WTC11 (cell line): Measurements from ENCODE around the gene EFS. TPM values are rescaled to one million over a fixed set of nuclear protein-coding genes. Genes with fewer than 3 reads are reported as not detected.

Experiments used
- ATAC-seq: fragments of 200-7000 bp; cut with Tn5 transposase; 2 replicates; pipeline ENCODE4 v1.10.0; 2021; ENCODE audit warnings: mild to moderate bottlenecking, moderate library complexity
- CTCF ChIA-PET: fragments of 300-600 bp; sonication (Branson Sonifier 250); formaldehyde crosslinking; loops from one replicate; lab custom pipeline; 2021; ENCODE audit warnings: antibody characterized with exemption; lab: Charles Lee
- POLR2A ChIA-PET: fragments of 350-600 bp; sonication (Branson Sonifier 250); formaldehyde crosslinking; loops from one replicate; lab custom pipeline; 2021; ENCODE audit warnings: antibody characterized with exemption; lab: Charles Lee
- DNase-seq: peaks from one replicate; pipeline ENCODE4 v3.0.0; 2021; ENCODE audit warnings: low spot score
- H3K27ac Mint-ChIP-seq: 2 replicates; pipeline ENCODE4 v1.8.0; 2021; ENCODE audit warnings: mixed read lengths
- H3K27me3 Mint-ChIP-seq: 2 replicates; pipeline ENCODE4 v1.8.0; 2021; ENCODE audit warnings: low read depth, mild to moderate bottlenecking, moderate library complexity, mixed read lengths
- H3K36me3 Mint-ChIP-seq: 2 replicates; pipeline ENCODE4 v1.8.0; 2021; ENCODE audit warnings: mixed read lengths
- H3K4me1 Mint-ChIP-seq: 2 replicates; pipeline ENCODE4 v1.8.0; 2022; ENCODE audit warnings: mixed read lengths
- H3K4me3 Mint-ChIP-seq: 2 replicates; pipeline ENCODE4 v1.8.0; 2021; ENCODE audit warnings: mild to moderate bottlenecking, moderate library complexity, mixed read lengths
- H3K9me3 Mint-ChIP-seq: 2 replicates; pipeline ENCODE4 v1.8.0; 2021; ENCODE audit warnings: mixed read lengths
- AR ChIP-seq: fragments of 250-450 bp; sonication (Bioruptor Pico); IDR thresholded peaks from 2 replicates; pipeline ENCODE4 v1.9.0; 2021; ENCODE audit warnings: mild to moderate bottlenecking
- CBFB ChIP-seq: sonication (generic); formaldehyde crosslinking; IDR thresholded peaks from 2 replicates; pipeline ENCODE4 v1.8.1; 2022; ENCODE audit warnings: mild to moderate bottlenecking, low read depth, missing genetic modification reagents
- ELF4 ChIP-seq: sonication (generic); formaldehyde crosslinking; IDR thresholded peaks from 2 replicates; pipeline ENCODE4 v1.8.1; 2022; ENCODE audit warnings: low read depth, mild to moderate bottlenecking, moderate library complexity, missing genetic modification reagents
- ESRRA ChIP-seq: sonication (generic); formaldehyde crosslinking; IDR thresholded peaks from 2 replicates; pipeline ENCODE4 v1.8.1; 2022; ENCODE audit warnings: mild to moderate bottlenecking, missing genetic modification reagents, borderline replicate concordance
- FOXJ3 ChIP-seq: sonication (generic); formaldehyde crosslinking; IDR thresholded peaks from 2 replicates; pipeline ENCODE4 v1.9.0; 2021; ENCODE audit warnings: missing genetic modification reagents, mild to moderate bottlenecking, borderline replicate concordance
- FOXK1 ChIP-seq: sonication (generic); formaldehyde crosslinking; IDR thresholded peaks from 2 replicates; pipeline ENCODE4 v1.8.0; 2022; ENCODE audit warnings: mild to moderate bottlenecking, moderate library complexity, missing genetic modification reagents
- FOXP1 ChIP-seq: sonication (generic); formaldehyde crosslinking; IDR thresholded peaks from 2 replicates; pipeline ENCODE4 v1.8.0; 2022; ENCODE audit warnings: missing genetic modification reagents, mild to moderate bottlenecking, moderate library complexity, borderline replicate concordance
- FOXP4 ChIP-seq: sonication (generic); formaldehyde crosslinking; IDR thresholded peaks from 2 replicates; pipeline ENCODE4 v1.8.0; 2022; ENCODE audit warnings: mild to moderate bottlenecking, missing genetic modification reagents
- GABPB1 ChIP-seq: sonication (generic); formaldehyde crosslinking; IDR thresholded peaks from 2 replicates; pipeline ENCODE4 v1.8.1; 2023; ENCODE audit warnings: mild to moderate bottlenecking, missing genetic modification reagents
- GTF2I ChIP-seq: fragments of 250-450 bp; sonication (Bioruptor Pico); conservative IDR thresholded peaks from 2 replicates; pipeline ENCODE4 v1.4.0; 2021; ENCODE audit warnings: mild to moderate bottlenecking
- MAX ChIP-seq: sonication (generic); formaldehyde crosslinking; IDR thresholded peaks from 2 replicates; pipeline ENCODE4 v1.8.0; 2022; ENCODE audit warnings: mild to moderate bottlenecking, missing genetic modification reagents
- NFE2L1 ChIP-seq: sonication (generic); formaldehyde crosslinking; IDR thresholded peaks from 2 replicates; pipeline ENCODE4 v1.8.1; 2023; ENCODE audit warnings: missing genetic modification reagents
- RELA ChIP-seq: sonication (generic); formaldehyde crosslinking; IDR thresholded peaks from 2 replicates; pipeline ENCODE4 v1.8.1; 2022; ENCODE audit warnings: missing genetic modification reagents, mild to moderate bottlenecking, borderline replicate concordance
- SMAD4 ChIP-seq: sonication (generic); formaldehyde crosslinking; IDR thresholded peaks from 2 replicates; pipeline ENCODE4 v1.8.0; 2022; ENCODE audit warnings: mild to moderate bottlenecking, missing genetic modification reagents
- SOX15 ChIP-seq: fragments of 250-450 bp; sonication (Bioruptor Pico); IDR thresholded peaks from 2 replicates; pipeline ENCODE4 v1.9.0; 2021; ENCODE audit warnings: mild to moderate bottlenecking
- ZBTB21 ChIP-seq: sonication (generic); formaldehyde crosslinking; IDR thresholded peaks from 2 replicates; pipeline ENCODE4 v1.8.1; 2023; ENCODE audit warnings: mild to moderate bottlenecking, missing genetic modification reagents, borderline replicate concordance
- ZBTB43 ChIP-seq: sonication (generic); formaldehyde crosslinking; IDR thresholded peaks from 2 replicates; pipeline ENCODE4 v1.8.1; 2023; ENCODE audit warnings: mild to moderate bottlenecking, missing genetic modification reagents
- ZNF138 ChIP-seq: sonication (generic); formaldehyde crosslinking; conservative IDR thresholded peaks from 2 replicates; pipeline ENCODE4 v1.8.1; 2022; ENCODE audit warnings: mild to moderate bottlenecking, moderate library complexity, missing genetic modification reagents
- ZNF232 ChIP-seq: sonication (generic); formaldehyde crosslinking; IDR thresholded peaks from 2 replicates; pipeline ENCODE4 v1.8.0; 2022; ENCODE audit warnings: mild to moderate bottlenecking, missing genetic modification reagents
- total RNA-seq: library from RNA; stranded (reverse); gene quantifications from 3 replicates; pipeline ENCODE4 v1.2.3, GENCODE V29; 2021
- TF ChIP-seq, protein P1 (sequence below): fragments of 250-450 bp; sonication (Bioruptor Pico); IDR thresholded peaks from 2 replicates; pipeline ENCODE4 v1.9.0; 2021; ENCODE audit warnings: mild to moderate bottlenecking
- TF ChIP-seq, protein P2 (sequence below): fragments of 250-450 bp; sonication (Bioruptor Pico); IDR thresholded peaks from 2 replicates; pipeline ENCODE4 v1.9.0; 2021; ENCODE audit warnings: mild to moderate bottlenecking, borderline replicate concordance
- TF ChIP-seq, protein P3 (sequence below): sonication (generic); formaldehyde crosslinking; IDR thresholded peaks from 2 replicates; pipeline ENCODE4 v1.8.1; 2022; ENCODE audit warnings: mild to moderate bottlenecking, moderate library complexity, missing genetic modification reagents
- TF ChIP-seq, protein P4 (sequence below): sonication (generic); formaldehyde crosslinking; IDR thresholded peaks from 2 replicates; pipeline ENCODE4 v1.8.1; 2022; ENCODE audit warnings: mild to moderate bottlenecking, missing genetic modification reagents, moderate library complexity, borderline replicate concordance

The EFS gene
- total RNA-seq, 1 experiment from 2014 or later: 35.3 TPM

DNA sequence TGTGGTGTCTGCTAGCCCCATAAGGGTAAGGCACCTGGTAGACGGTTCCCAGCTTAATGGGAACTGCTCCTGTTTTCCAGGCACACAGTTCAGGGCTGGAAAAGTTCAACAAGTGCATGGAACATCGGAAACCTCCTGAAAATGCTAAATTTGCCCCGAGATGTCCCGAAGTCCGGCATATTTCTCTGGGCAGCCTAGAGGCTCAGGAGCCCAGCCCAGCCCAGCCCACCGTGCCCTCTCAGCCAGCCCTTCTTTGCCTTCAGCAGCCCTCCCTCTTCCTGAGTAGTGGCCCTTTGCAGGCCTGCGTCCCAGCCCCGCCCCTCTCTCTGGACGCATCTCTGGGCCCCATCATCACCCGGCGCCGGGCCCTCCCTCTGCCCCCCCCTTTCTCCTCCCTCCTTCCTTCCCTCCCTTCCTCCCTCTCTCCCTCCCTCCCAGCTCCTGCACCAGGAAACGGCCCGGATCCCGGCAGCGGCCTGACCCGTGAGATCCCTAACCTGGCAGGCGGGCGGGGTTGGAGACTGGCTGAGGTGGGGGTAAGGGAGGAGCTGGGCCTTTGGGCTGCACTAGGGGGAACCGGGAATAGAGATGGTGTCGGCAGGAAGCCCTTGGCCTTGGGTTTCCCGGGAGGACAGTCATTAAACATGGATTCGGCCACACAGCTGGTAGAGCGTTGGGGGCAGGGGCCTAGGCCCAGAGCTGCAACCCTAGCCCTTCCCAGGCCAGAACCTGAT is 58.4 kb downstream of the EFS start, which contains the start of gene BCL2L2:
Gene BCL2L2 (plus strand): TSS at position 422 of the 734 bp plus-strand sequence. CDS start 935 bp downstream, outside the sequence.
- ChIA-PET CTCF (interaction anchor here (0.6 to 2.9 kb wide), 17 partner anchors 15 to 447 kb away, joined by 3 to 20 read pairs (median 5); partner anchors contain the start of genes HOMEZ, PABPN1 and SLC22A17), POLR2A (interaction anchor here (0.5 to 2.7 kb wide), 8 partner anchors 15 to 377 kb away, joined by 3 to 32 read pairs (median 6); partner anchors contain the start of genes ACIN1, C14orf119, HOMEZ and PABPN1)
- ATAC-seq (peak; percentile 69), DNase-seq (peak; percentile 94)
- Mint-ChIP-seq H3K27me3 (peaks cover 18% of the 10 kb centered on the region), H3K36me3 (peaks cover 6% of the 10 kb centered on the region), H3K4me3 (peak within 1 kb of the TSS; percentile 87), H3K27ac (peak within 1 kb of the TSS; percentile 93), H3K4me1 (peaks cover 20% of the 10 kb centered on the region), H3K9me3 (no peaks in the 10 kb centered on the region)
- TF ChIP-seq SMAD4 (CRISPR knock-in tag) (no peak), SOX15 (CRISPR knock-in tag) (no peak), RELA (CRISPR knock-in tag) (no peak), FOXP4 (CRISPR knock-in tag) (0 out of 2 replicates have a peak, but pooled peaks have one; percentile 7), FOXP1 (CRISPR knock-in tag) (0 out of 2 replicates have a peak, but pooled peaks have one; percentile 53), ESRRA (no peak), FOXJ3 (CRISPR knock-in tag) (no peak), GTF2I (no peak), FOXK1 (CRISPR knock-in tag) (peak; percentile 74), ZNF232 (CRISPR knock-in tag) (no peak), ELF4 (CRISPR knock-in tag) (peak; percentile 53; the same call in 1 of the 2 replicates), CBFB (no peak), ZNF138 (CRISPR knock-in tag) (no peak), GABPB1 (peak; percentile 80), NFE2L1 (CRISPR knock-in tag) (no peak), ZBTB43 (CRISPR knock-in tag) (peak; percentile 24; the same call in 1 of the 2 replicates), MAX (no peak), AR (CRISPR knock-in tag) (no peak), ZBTB21 (CRISPR knock-in tag) (no peak; the same call in 1 of the 2 replicates)
- TF ChIP-seq, protein P1, sequence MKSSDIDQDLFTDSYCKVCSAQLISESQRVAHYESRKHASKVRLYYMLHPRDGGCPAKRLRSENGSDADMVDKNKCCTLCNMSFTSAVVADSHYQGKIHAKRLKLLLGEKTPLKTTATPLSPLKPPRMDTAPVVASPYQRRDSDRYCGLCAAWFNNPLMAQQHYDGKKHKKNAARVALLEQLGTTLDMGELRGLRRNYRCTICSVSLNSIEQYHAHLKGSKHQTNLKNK (CRISPR knock-in tag): 0 out of 2 replicates have a peak, but pooled peaks have one; percentile 18
- TF ChIP-seq, protein P2, sequence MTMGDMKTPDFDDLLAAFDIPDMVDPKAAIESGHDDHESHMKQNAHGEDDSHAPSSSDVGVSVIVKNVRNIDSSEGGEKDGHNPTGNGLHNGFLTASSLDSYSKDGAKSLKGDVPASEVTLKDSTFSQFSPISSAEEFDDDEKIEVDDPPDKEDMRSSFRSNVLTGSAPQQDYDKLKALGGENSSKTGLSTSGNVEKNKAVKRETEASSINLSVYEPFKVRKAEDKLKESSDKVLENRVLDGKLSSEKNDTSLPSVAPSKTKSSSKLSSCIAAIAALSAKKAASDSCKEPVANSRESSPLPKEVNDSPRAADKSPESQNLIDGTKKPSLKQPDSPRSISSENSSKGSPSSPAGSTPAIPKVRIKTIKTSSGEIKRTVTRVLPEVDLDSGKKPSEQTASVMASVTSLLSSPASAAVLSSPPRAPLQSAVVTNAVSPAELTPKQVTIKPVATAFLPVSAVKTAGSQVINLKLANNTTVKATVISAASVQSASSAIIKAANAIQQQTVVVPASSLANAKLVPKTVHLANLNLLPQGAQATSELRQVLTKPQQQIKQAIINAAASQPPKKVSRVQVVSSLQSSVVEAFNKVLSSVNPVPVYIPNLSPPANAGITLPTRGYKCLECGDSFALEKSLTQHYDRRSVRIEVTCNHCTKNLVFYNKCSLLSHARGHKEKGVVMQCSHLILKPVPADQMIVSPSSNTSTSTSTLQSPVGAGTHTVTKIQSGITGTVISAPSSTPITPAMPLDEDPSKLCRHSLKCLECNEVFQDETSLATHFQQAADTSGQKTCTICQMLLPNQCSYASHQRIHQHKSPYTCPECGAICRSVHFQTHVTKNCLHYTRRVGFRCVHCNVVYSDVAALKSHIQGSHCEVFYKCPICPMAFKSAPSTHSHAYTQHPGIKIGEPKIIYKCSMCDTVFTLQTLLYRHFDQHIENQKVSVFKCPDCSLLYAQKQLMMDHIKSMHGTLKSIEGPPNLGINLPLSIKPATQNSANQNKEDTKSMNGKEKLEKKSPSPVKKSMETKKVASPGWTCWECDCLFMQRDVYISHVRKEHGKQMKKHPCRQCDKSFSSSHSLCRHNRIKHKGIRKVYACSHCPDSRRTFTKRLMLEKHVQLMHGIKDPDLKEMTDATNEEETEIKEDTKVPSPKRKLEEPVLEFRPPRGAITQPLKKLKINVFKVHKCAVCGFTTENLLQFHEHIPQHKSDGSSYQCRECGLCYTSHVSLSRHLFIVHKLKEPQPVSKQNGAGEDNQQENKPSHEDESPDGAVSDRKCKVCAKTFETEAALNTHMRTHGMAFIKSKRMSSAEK (CRISPR knock-in tag): no peak
- TF ChIP-seq, protein P3, sequence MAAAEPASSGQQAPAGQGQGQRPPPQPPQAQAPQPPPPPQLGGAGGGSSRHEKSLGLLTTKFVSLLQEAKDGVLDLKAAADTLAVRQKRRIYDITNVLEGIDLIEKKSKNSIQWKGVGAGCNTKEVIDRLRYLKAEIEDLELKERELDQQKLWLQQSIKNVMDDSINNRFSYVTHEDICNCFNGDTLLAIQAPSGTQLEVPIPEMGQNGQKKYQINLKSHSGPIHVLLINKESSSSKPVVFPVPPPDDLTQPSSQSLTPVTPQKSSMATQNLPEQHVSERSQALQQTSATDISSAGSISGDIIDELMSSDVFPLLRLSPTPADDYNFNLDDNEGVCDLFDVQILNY (CRISPR knock-in tag): peak; percentile 62; the same call in 1 of the 2 replicates
- TF ChIP-seq, protein P4, sequence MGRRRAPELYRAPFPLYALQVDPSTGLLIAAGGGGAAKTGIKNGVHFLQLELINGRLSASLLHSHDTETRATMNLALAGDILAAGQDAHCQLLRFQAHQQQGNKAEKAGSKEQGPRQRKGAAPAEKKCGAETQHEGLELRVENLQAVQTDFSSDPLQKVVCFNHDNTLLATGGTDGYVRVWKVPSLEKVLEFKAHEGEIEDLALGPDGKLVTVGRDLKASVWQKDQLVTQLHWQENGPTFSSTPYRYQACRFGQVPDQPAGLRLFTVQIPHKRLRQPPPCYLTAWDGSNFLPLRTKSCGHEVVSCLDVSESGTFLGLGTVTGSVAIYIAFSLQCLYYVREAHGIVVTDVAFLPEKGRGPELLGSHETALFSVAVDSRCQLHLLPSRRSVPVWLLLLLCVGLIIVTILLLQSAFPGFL: no peak
